GM18508 (cell line): ENCODE measurements around the gene TOP1.
A peak's percentile ranks its signal among the peaks of the same experiment; 100 is the strongest.

Experiments
- ATAC-seq: cut with Tn5 transposase; IDR thresholded peaks from one replicate; pipeline ENCODE4 v1.9.1; 2021; ENCODE audit warnings: moderate number of reproducible peaks; ENCODE audit not compliant: insufficient read depth, unreplicated experiment

TOP1 gene

DNA sequence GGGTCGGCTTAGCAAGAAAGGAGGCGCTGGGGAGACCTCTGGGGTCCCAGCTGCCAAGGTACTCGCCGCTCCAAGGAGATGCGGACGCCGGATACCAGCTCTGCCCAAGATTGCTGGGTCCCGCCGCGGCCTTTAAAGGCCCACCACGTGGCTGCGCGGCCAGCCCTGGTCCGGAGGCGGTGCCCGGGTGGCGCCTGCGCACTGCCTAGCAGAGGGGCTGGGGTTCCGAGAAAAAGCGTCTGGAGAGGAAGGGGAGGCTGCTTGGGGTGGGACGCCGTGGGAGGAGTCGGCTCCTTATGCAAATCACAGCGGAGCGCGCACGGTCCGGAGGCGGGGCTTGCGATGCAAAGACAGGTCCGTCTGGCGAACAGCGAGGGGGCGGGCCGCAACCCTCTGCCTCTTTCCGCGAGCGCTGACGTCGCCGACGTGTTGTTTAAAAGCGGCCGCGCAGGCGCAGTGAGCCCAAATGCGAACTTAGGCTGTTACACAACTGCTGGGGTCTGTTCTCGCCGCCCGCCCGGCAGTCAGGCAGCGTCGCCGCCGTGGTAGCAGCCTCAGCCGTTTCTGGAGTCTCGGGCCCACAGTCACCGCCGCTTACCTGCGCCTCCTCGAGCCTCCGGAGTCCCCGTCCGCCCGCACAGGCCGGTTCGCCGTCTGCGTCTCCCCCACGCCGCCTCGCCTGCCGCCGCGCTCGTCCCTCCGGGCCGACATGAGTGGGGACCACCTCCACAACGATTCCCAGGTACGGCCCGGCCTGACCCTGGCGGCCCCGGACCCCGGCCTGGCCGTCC, at the start of gene TOP1:
Gene TOP1 (plus strand): TSS at position 464 of the 791 bp plus-strand sequence. CDS start 246 bp downstream, at position 710.
- peak; percentile 70 for ATAC-seq

DNA sequence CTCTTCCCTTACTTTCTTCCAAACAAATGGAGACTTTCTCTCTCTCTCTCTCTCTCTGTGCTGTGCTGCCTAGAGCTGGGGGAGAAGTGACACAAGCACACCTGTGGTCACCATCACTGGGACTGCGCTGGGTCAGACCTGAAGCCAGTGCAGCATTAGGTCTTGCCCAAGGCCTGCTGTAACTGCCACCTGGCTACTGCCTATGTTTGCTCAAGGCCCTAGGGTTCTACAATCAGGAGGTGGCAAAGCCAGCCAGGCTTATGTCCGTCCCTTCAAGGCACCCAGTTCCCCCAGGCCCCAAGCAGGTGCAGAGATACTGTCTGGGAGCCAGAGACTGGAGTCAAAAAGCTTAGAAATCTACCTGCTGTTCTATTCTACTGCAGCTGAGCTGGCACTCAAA, 49.4 kb upstream of the TOP1 start:
- ATAC-seq, result no peak

DNA sequence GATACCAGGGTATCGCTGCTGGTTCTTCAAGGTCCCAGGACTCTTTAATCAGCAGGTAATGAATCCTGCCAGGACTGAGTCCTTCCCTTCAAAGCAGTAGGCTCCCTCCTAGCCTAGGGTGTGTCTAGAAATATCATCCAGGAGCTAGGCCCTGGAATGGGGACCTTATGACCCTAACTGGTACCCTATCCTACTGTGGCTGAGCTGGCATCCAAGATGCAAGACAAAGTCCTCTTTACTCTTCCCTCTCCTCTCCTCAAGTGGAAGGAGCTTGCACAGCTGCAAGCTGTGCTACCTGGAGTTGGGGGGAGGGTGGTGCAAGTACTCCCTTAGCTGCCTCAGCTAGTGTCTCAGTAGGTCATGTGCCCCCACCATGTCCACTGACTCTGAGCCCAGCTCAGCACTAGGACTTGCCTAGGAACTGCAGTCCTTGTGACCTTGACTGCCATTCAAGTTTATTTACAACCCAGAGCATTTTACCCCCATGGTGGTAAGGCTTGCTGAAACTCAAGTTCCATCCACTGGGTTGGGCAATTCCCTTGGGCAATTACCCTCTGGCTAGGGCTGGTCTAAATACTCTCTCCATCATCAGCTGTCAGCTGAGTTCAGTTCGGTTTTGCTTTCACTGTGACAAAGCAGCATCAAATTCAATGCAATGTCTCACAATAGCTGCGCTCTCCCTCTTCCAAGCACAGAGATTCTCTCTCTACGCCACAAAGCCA, 48.4 kb upstream of the TOP1 start:
- ATAC-seq, result no peak

- no peak for ATAC-seq
Observed at GRCh38 chr20:40980828-40981310, 47.8 kb upstream of the TOP1 start.

GRCh38 chr20:40982415-40983145, 46.0 kb upstream of the TOP1 start:
- no peak for ATAC-seq

DNA sequence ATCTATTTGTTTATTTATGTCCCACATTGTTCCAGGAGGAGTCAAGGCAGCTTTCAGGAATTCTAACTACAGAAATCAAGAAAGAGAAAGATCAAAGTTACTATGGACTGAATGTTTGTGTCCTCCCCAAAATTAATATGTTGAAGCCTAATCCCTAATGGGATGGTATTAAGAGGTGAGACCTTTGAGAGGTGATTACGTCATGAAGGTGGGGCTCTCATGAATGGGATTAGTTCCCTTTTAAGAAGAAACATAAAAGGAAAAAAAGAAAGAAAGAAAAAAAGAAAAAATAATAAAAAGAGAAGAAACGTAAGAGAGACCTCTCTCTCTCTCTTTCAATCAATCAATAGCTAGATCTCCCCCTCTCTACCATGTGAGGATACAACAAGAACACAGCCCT, 44.7 kb upstream of the TOP1 start:
- ATAC-seq, result no peak

GRCh38 chr20:40984496-40984895, 44.1 kb upstream of the TOP1 start:
- ATAC-seq, result no peak

GRCh38 chr20:40986774-40987173, 41.8 kb upstream of the TOP1 start:
- ATAC-seq, result no peak

GRCh38 chr20:40990542-40991120, 38.0 kb upstream of the TOP1 start:
- ATAC-seq, result no peak

DNA sequence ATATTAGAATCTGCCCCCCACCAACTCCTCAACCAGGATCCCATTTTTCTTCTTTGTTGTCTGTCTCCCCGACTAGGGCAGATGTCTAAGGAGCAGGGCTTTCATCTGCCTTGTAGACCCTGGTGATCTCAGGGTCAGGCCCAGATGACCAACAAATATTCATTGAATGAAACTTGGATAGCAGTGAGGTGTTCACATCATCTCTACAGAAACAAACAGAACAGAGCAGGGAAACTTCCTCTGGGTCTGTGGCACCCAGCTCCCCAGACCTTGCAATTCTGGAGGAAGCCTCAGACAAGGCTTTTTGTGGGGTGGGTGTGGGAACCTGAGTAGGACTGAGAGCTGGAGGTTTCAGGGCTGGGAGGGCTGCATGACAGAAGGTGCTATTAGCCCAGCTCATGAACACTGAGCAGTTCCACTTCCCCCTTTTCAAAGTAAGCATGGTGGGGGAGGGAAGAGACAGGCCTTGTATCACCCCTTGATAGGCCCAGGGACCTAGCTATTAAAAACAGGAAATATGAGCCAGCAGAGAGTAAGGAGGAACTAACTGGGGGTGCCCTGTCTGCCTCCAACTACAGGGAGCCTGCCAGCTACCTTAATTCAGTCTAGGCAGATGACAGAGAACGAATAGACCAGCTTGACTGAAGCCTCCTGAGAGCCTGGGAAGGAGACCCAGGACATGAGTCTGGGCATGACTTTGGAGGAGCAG, 37.3 kb upstream of the TOP1 start:
- peak; percentile 79 for ATAC-seq

DNA sequence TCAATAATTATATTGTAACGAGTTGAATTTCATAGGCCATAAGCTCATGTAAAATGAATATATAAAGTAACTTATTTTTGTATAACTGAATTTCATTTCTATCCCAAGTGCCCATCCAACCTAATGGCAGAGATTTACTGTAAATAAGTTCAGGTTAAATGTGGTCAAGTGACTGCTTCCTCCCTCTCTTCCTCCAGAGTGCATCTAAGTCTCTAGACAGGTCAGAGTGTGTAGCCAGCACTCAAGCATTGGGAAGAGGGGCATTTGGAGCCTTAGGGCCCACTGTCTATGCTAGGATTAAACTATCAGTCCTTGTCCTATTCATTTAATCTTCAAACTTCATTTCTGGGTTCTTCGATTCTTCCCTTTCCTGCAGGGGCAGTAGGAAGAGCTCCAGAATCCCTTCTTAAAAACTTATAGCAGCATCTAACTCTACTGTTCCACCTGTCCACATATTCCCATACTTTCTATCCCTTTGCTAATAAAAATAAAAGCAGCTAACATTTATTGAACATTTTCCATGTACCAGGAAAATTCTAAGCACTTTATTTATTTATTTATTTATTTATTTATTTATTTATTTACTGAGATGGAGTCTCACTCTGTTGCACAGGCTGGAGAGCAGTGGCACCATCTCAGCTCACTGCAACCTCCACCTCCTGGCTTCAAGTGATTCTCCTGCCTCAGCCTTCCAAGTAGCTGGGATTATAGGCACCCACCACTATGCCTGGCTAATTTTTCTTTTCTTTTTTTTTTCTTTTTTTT, 36.1 kb upstream of the TOP1 start:
- ATAC-seq, result no peak

GRCh38 chr20:40993794-40994540, 34.7 kb upstream of the TOP1 start:
- no peak for ATAC-seq

- no peak for ATAC-seq
Observed at GRCh38 chr20:40996326-40996725, 32.3 kb upstream of the TOP1 start.

GRCh38 chr20:40997116-40997515, 31.5 kb upstream of the TOP1 start:
- no peak for ATAC-seq

GRCh38 chr20:40999841-41000240, 28.8 kb upstream of the TOP1 start:
- no peak for ATAC-seq

DNA sequence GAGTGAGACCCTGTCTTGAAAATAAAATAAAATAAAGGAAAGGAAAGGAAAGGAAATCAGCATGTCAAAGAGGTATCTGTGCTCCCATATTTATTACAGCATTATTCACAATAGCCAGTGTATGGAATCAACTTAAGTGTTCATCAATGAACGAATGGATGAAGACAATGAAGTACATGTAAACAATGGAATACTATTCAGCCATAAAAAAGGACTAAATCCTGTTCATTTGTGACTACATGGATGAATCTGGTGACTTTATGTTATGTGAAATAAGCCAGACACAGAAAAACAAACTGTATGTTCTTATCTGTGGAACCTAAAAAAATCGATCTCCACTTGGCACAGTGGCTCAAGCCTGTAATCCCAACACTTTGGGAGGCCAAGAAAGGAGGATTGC, 28.0 kb upstream of the TOP1 start:
- no peak for ATAC-seq

DNA sequence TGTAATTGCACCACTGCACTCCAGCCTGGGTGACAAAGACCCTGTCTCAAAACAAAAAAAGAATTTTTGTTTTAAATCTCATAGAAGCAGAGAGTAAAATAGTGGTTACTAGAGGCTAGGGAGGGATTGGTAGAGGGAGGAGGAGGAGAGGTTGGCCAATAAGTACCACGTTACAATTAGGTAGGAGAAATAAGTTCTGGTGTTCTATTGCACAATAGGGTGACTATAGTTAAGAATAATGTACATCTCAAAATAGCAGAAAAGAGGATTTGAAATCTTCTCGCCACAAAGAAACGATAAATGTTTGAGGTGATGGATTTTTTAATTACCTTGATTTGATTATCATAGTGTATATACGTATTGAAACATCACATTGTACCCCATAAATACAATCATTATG, 27.1 kb upstream of the TOP1 start:
- ATAC-seq, result no peak

DNA sequence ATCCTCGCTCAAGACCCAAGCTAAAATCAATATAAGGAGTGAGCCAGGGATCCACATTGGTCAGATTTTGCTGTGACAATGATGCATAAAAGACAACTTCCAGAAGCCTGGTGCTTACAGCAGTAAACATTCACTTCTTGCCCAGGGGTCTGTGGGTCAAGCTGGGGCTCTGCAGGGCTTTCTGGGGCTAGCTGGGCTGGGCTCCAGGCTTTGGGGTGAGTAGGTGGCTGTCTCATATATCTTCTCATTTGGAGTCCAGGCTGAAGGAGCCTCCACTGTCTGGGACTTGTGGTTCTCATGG, 25.8 kb upstream of the TOP1 start:
- ATAC-seq, result no peak
